Testis (tissue), 2 donors: ENCODE data around the gene HIF1AN.
"Not testable (repeated sequence)": the region's sequence is repeated elsewhere in the genome, so short reads cannot be mapped to it uniquely, and the experiment has no call there.

Experiments used
- POLR2A ChIP-seq: fragments of 450-650 bp; IDR thresholded peaks from one replicate; pipeline ENCODE4 v1.6.1; 2017; ENCODE audit warnings: antibody characterized with exemption, mild to moderate bottlenecking, moderate library complexity
- TF ChIP-seq, protein P1 (sequence below), 3 experiments: fragments of 450-650 bp in 2 of 3; fragments of 200-600 bp in 1 of 3; sonication (generic) in 1 of 3; IDR thresholded peaks; one replicate each; pipeline ENCODE4 v1.5.1; 2016 to 2019; ENCODE audit warnings: antibody characterized with exemption in 3 of 3, mild to moderate bottlenecking in 2 of 3, moderate library complexity in 1 of 3

DNA sequence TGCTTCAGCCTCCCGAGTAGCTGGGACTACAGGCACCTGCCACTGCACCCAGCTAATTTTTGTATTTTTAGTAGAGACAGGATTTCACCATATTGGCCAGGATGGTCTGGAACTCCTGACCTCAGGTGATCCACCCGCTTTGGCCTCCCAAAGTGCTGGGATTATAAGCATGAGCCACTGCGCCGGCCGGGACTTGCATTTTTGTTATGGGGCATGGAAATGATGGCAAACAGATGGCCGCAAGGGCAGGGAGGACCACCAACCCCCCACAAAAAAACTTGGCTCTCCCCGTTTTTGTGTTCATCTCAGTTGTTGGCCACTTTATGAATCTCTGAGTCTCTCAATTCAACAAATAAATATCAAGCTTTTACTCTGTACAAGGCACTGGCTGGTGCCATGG, 39.4 kb downstream of the HIF1AN start:
- not testable (repeated sequence) for TF ChIP-seq POLR2A
- TF ChIP-seq, protein P1, sequence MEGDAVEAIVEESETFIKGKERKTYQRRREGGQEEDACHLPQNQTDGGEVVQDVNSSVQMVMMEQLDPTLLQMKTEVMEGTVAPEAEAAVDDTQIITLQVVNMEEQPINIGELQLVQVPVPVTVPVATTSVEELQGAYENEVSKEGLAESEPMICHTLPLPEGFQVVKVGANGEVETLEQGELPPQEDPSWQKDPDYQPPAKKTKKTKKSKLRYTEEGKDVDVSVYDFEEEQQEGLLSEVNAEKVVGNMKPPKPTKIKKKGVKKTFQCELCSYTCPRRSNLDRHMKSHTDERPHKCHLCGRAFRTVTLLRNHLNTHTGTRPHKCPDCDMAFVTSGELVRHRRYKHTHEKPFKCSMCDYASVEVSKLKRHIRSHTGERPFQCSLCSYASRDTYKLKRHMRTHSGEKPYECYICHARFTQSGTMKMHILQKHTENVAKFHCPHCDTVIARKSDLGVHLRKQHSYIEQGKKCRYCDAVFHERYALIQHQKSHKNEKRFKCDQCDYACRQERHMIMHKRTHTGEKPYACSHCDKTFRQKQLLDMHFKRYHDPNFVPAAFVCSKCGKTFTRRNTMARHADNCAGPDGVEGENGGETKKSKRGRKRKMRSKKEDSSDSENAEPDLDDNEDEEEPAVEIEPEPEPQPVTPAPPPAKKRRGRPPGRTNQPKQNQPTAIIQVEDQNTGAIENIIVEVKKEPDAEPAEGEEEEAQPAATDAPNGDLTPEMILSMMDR (IDR thresholded peaks at IDR 0.05), result not testable (repeated sequence)
